Ascending aorta (tissue), 2 donors: ENCODE measurements around the gene KCNK16. TPM values are rescaled to one million over a fixed set of nuclear protein-coding genes. Genes with fewer than 3 reads are reported as not detected.

ENCODE experiments used
- DNase-seq, 2 donors: peaks; one replicate each; pipeline ENCODE4 v3.0.0-alpha.2; 2019; ENCODE audit warnings: low spot score in 2 of 2
- H3K27ac ChIP-seq, 2 donors: fragments of 200-600 bp; sonication (generic); one replicate each; pipeline ENCODE4 v1.5.1; 2016 to 2017; ENCODE audit warnings: mild to moderate bottlenecking in 1 of 2
- H3K27me3 ChIP-seq: fragments of 200-600 bp; sonication (generic); one replicate; pipeline ENCODE4 v1.5.1; 2017
- H3K36me3 ChIP-seq, 2 donors: fragments of 200-600 bp; sonication (generic); one replicate each; pipeline ENCODE4 v1.5.1; 2016
- H3K4me1 ChIP-seq, 2 donors: fragments of 200-600 bp; sonication (generic); one replicate each; pipeline ENCODE4 v1.5.1; 2016 to 2017; ENCODE audit warnings: mild to moderate bottlenecking in 1 of 2
- H3K4me3 ChIP-seq, 2 donors: fragments of 200-600 bp; sonication (generic); one replicate each; pipeline ENCODE4 v1.5.1; 2016 to 2017; ENCODE audit warnings: mild to moderate bottlenecking in 1 of 2
- H3K9me3 ChIP-seq, 2 donors: fragments of 200-600 bp; sonication (generic); one replicate each; pipeline ENCODE4 v1.5.1; 2016
- CTCF ChIP-seq, 3 experiments: fragments of 200-600 bp in 2 of 3; fragments of 450-650 bp in 1 of 3; sonication (generic) in 2 of 3; IDR thresholded peaks; one replicate each; pipeline ENCODE4 v1.5.1; 2016 to 2019; ENCODE audit warnings: antibody characterized with exemption in 3 of 3, mild to moderate bottlenecking in 1 of 3, moderate library complexity in 1 of 3
- intact Hi-C: fragments of 100-400 bp; cut with DNase I; formaldehyde crosslinking; loops from one replicate; pipeline ENCODE4 v1.15.1; 2023
- total RNA-seq: library from RNA; depleted of rRNA; stranded (reverse); fragments of >200 nt; gene quantifications from one replicate; pipeline ENCODE4 v1.1.0, GENCODE V29; 2016

KCNK16 gene
- total RNA-seq, 1 donor from 2014 or later = not detected

- no peak overlapping the region for H3K27ac ChIP-seq
- no peak for DNase-seq
- no peaks in the 10 kb centered on the region for H3K4me1 ChIP-seq
- H3K27me3 ChIP-seq = no peaks in the 10 kb centered on the region
- H3K9me3 ChIP-seq = no peaks in the 10 kb centered on the region
- no peaks in the 10 kb centered on the region for H3K36me3 ChIP-seq
- TF ChIP-seq CTCF (IDR thresholded peaks at IDR 0.05) = no peak
- H3K4me3 ChIP-seq = no peak overlapping the region
- intact Hi-C loops = no loop called here
Observed at GRCh38 chr6:39274471-39274870, 48.0 kb downstream of the KCNK16 start.

GRCh38 chr6:39273406-39273821 is 49.1 kb downstream of the KCNK16 start:
- no peak overlapping the region for H3K4me3 ChIP-seq
- no peaks in the 10 kb centered on the region for H3K4me1 ChIP-seq
- H3K27me3 ChIP-seq = no peaks in the 10 kb centered on the region
- H3K36me3 ChIP-seq = no peaks in the 10 kb centered on the region
- intact Hi-C loops = no loop called here
- no peaks in the 10 kb centered on the region for H3K9me3 ChIP-seq
- DNase-seq = no peak
- H3K27ac ChIP-seq = no peak overlapping the region
- TF ChIP-seq CTCF (IDR thresholded peaks at IDR 0.05) = no peak

- H3K36me3 ChIP-seq = no peaks in the 10 kb centered on the region
- H3K27ac ChIP-seq = no peak overlapping the region
- TF ChIP-seq CTCF (IDR thresholded peaks at IDR 0.05) = no peak
- H3K4me1 ChIP-seq = no peaks in the 10 kb centered on the region
- DNase-seq = no peak
- intact Hi-C loops = no loop called here
- H3K27me3 ChIP-seq = no peaks in the 10 kb centered on the region
- no peaks in the 10 kb centered on the region for H3K9me3 ChIP-seq
- H3K4me3 ChIP-seq = no peak overlapping the region
Observed at GRCh38 chr6:39269961-39270360, 52.5 kb downstream of the KCNK16 start.

- no peaks in the 10 kb centered on the region for H3K36me3 ChIP-seq
- H3K4me3 ChIP-seq = no peak overlapping the region
- no peak for DNase-seq
- H3K9me3 ChIP-seq = no peaks in the 10 kb centered on the region
- no peak for TF ChIP-seq CTCF (IDR thresholded peaks at IDR 0.05)
- no peak overlapping the region for H3K27ac ChIP-seq
- intact Hi-C loops = no loop called here
- H3K27me3 ChIP-seq = no peaks in the 10 kb centered on the region
- no peaks in the 10 kb centered on the region for H3K4me1 ChIP-seq
Observed at GRCh38 chr6:39268721-39269120, 53.8 kb downstream of the KCNK16 start.

- Histone ChIP-seq H3K27me3 (no peaks in the 10 kb centered on the region), H3K9me3 (no peaks in the 10 kb centered on the region), H3K27ac (no peak overlapping the region), H3K4me1 (no peaks in the 10 kb centered on the region), H3K36me3 (no peaks in the 10 kb centered on the region), H3K4me3 (no peak overlapping the region)
- DNase-seq = no peak
- intact Hi-C loops = no loop called here
- TF ChIP-seq CTCF (IDR thresholded peaks at IDR 0.05) = no peak
Observed at GRCh38 chr6:39268171-39268570, 54.3 kb downstream of the KCNK16 start.

GRCh38 chr6:39266782-39267355 is 55.6 kb downstream of the KCNK16 start:
- Histone ChIP-seq H3K4me1 (no peaks in the 10 kb centered on the region), H3K36me3 (no peaks in the 10 kb centered on the region), H3K27me3 (no peaks in the 10 kb centered on the region), H3K27ac (no peak overlapping the region), H3K9me3 (no peaks in the 10 kb centered on the region), H3K4me3 (no peak overlapping the region)
- intact Hi-C loops = no loop called here
- TF ChIP-seq CTCF (IDR thresholded peaks at IDR 0.05) = no peak
- no peak for DNase-seq
